ENCODE measurements around the gene POU5F1.

DNA sequence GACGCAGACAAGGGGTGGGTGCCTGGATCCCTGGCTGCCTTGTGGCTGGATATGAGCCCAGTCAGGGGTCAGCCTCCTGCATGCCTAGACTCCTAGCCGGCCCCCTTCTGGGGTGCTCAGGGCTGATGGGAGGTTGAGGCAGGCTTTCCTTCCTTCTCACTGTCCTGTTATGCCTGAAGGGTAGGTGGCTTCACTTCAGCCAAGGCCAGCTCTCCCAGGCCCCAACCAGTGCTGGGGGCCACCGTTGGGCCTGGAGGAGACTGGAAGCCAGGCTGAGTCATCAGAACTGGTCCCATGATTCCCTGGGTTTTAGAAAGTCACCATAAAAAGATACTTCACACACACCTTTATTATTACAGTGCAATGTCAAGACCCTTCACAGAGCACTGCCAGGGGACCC, 2.9 kb upstream of the POU5F1 start:
- TF ChIP-seq, protein P1, sequence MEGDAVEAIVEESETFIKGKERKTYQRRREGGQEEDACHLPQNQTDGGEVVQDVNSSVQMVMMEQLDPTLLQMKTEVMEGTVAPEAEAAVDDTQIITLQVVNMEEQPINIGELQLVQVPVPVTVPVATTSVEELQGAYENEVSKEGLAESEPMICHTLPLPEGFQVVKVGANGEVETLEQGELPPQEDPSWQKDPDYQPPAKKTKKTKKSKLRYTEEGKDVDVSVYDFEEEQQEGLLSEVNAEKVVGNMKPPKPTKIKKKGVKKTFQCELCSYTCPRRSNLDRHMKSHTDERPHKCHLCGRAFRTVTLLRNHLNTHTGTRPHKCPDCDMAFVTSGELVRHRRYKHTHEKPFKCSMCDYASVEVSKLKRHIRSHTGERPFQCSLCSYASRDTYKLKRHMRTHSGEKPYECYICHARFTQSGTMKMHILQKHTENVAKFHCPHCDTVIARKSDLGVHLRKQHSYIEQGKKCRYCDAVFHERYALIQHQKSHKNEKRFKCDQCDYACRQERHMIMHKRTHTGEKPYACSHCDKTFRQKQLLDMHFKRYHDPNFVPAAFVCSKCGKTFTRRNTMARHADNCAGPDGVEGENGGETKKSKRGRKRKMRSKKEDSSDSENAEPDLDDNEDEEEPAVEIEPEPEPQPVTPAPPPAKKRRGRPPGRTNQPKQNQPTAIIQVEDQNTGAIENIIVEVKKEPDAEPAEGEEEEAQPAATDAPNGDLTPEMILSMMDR (conservative IDR thresholded peaks at IDR 0.05; ENCODE audit: low read depth, low read length): no peak
- TF ChIP-seq EZH2phosphoT487 (IDR thresholded peaks at IDR 0.05; ENCODE audit: borderline replicate concordance, low read length) (no peak), EZH2 (IDR thresholded peaks at IDR 0.05; ENCODE audit: low read length, unreplicated experiment) (no peak)
